Activated naive CD4-positive, alpha-beta T cell treated with anti-CD3 and anti-CD28 coated beads for 36 hours (primary cell): Measurements from ENCODE around the gene USP7. TPM values are rescaled to one million over a fixed set of nuclear protein-coding genes. Genes with fewer than 3 reads are reported as not detected.

Source experiments
- CTCF ChIA-PET: fragments of 350-600 bp; sonication (Branson Sonifier 250); formaldehyde crosslinking; loops from one replicate; lab custom pipeline; 2021; ENCODE audit warnings: antibody characterized with exemption; lab: Charles Lee
- DNase-seq: peaks from one replicate; pipeline ENCODE4 v3.0.0-alpha.2; 2020
- H3K27ac Mint-ChIP-seq: one replicate; pipeline ENCODE4 v1.8.0; 2021; ENCODE audit warnings: mild to moderate bottlenecking, mixed read lengths
- H3K27me3 Mint-ChIP-seq: one replicate; pipeline ENCODE4 v1.8.0; 2021; ENCODE audit warnings: low read depth, mixed read lengths
- H3K36me3 Mint-ChIP-seq: one replicate; pipeline ENCODE4 v1.8.0; 2021; ENCODE audit warnings: low read depth, mixed read lengths
- H3K4me1 Mint-ChIP-seq: one replicate; pipeline ENCODE4 v1.8.0; 2021; ENCODE audit warnings: low read depth, mixed read lengths
- H3K4me3 Mint-ChIP-seq: one replicate; pipeline ENCODE4 v1.8.0; 2021; ENCODE audit warnings: mild to moderate bottlenecking, moderate library complexity, mixed read lengths
- H3K9me3 Mint-ChIP-seq: one replicate; pipeline ENCODE4 v1.8.0; 2021; ENCODE audit warnings: mixed read lengths
- intact Hi-C: fragments of 100-400 bp; cut with micrococcal nuclease; formaldehyde crosslinking; loops from one replicate; pipeline ENCODE4 v1.15.1; 2023
- total RNA-seq, 2 experiments: library from RNA; stranded (reverse); gene quantifications; one replicate each; pipeline ENCODE4 v1.2.3, GENCODE V29; 2021

USP7 gene
- total RNA-seq, 2 experiments from 2014 or later = 155 to 163 TPM

- intact Hi-C loops = loop anchor here (1.0 to 5.0 kb wide), 8 partner anchors 68 to 1868 kb away; partner anchors contain the start of genes ABAT, HAPSTR1, METTL22 and PMM2
- no peaks in the 10 kb centered on the region for H3K9me3 Mint-ChIP-seq
- peak within 1 kb of the TSS; percentile 89 for H3K4me3 Mint-ChIP-seq
- H3K36me3 Mint-ChIP-seq = peaks cover 5% of the 10 kb centered on the region
- no peaks in the 10 kb centered on the region for H3K27me3 Mint-ChIP-seq
- DNase-seq = peak; percentile 81
- H3K4me1 Mint-ChIP-seq = peaks cover 36% of the 10 kb centered on the region
- peak within 1 kb of the TSS; percentile 83 for H3K27ac Mint-ChIP-seq
- CTCF ChIA-PET = interaction anchor here (0.9 to 5.4 kb wide), 5 partner anchors 12 to 270 kb away, joined by 3 to 36 read pairs (median 4); partner anchors contain the start of gene LITAFD
These were observed 95.1 kb downstream of the USP7 start, which contains the start of gene CARHSP1 for GRCh38 chr16:8868416-8869211. Gene CARHSP1, minus strand, starts transcription at chr16:8869006. Its CDS starts 9,678 bp downstream, at chr16:8859328.

- Mint-ChIP-seq H3K27ac (peak overlapping the region; percentile 83), H3K4me3 (peak overlapping the region; percentile 89), H3K36me3 (peaks cover 5% of the 10 kb centered on the region), H3K27me3 (no peaks in the 10 kb centered on the region), H3K4me1 (peaks cover 36% of the 10 kb centered on the region), H3K9me3 (no peaks in the 10 kb centered on the region)
- DNase-seq = peak; percentile 69
- CTCF ChIA-PET = interaction anchor here (1.4 to 5.4 kb wide), 3 partner anchors 12 to 271 kb away, joined by 4 to 36 read pairs (median 6); partner anchors contain the start of gene LITAFD
- intact Hi-C loops = loop anchor here (1.0 to 5.0 kb wide), 8 partner anchors 69 to 1869 kb away; partner anchors contain the start of genes ABAT, HAPSTR1, METTL22 and PMM2
These were observed 95.7 kb downstream of the USP7 start for GRCh38 chr16:8867932-8868415.

- Mint-ChIP-seq H3K4me1 (peaks cover 36% of the 10 kb centered on the region), H3K4me3 (peak overlapping the region; percentile 89), H3K36me3 (peaks cover 5% of the 10 kb centered on the region), H3K27ac (peak overlapping the region; percentile 83), H3K27me3 (no peaks in the 10 kb centered on the region), H3K9me3 (no peaks in the 10 kb centered on the region)
- CTCF ChIA-PET = interaction anchor here (1.5 to 5.4 kb wide), 2 partner anchors 13 to 272 kb away, joined by 6 to 36 read pairs; partner anchors contain the start of gene LITAFD
- intact Hi-C loops = loop anchor here (5.0 kb wide), 1 partner anchor 300 kb away; no protein-coding TSS in a partner anchor
- DNase-seq = peak; percentile 19
These were observed 96.3 kb downstream of the USP7 start for GRCh38 chr16:8867216-8867931.

- Mint-ChIP-seq H3K9me3 (no peaks in the 10 kb centered on the region), H3K4me3 (peak overlapping the region; percentile 89), H3K27ac (peak overlapping the region; percentile 83), H3K36me3 (peaks cover 5% of the 10 kb centered on the region), H3K27me3 (no peaks in the 10 kb centered on the region), H3K4me1 (peaks cover 36% of the 10 kb centered on the region)
- CTCF ChIA-PET = no interaction called here
- no peak for DNase-seq
- intact Hi-C loops = loop anchor here (5.0 kb wide), 1 partner anchor 300 kb away; no protein-coding TSS in a partner anchor
These were observed 96.9 kb downstream of the USP7 start for GRCh38 chr16:8866884-8867215.

- H3K27ac Mint-ChIP-seq = no peak overlapping the region
- CTCF ChIA-PET = no interaction called here
- H3K9me3 Mint-ChIP-seq = no peaks in the 10 kb centered on the region
- intact Hi-C loops = loop anchor here (5.0 kb wide), 1 partner anchor 299 kb away; no protein-coding TSS in a partner anchor
- H3K4me3 Mint-ChIP-seq = peak overlapping the region; percentile 57
- peaks cover 5% of the 10 kb centered on the region for H3K36me3 Mint-ChIP-seq
- peaks cover 36% of the 10 kb centered on the region for H3K4me1 Mint-ChIP-seq
- no peaks in the 10 kb centered on the region for H3K27me3 Mint-ChIP-seq
- DNase-seq = no peak
These were observed 97.4 kb downstream of the USP7 start for GRCh38 chr16:8866118-8866883.

GRCh38 chr16:8865145-8865882 is 98.4 kb downstream of the USP7 start:
- H3K4me3 Mint-ChIP-seq = no peak overlapping the region
- CTCF ChIA-PET = interaction anchor here (1.4 to 2.8 kb wide), 2 partner anchors 8 to 15 kb away, joined by 5 to 17 read pairs; no protein-coding TSS in a partner anchor
- no peak overlapping the region for H3K27ac Mint-ChIP-seq
- no peaks in the 10 kb centered on the region for H3K27me3 Mint-ChIP-seq
- DNase-seq = no peak
- no peaks in the 10 kb centered on the region for H3K9me3 Mint-ChIP-seq
- intact Hi-C loops = loop anchor here (5.0 kb wide), 1 partner anchor 298 kb away; no protein-coding TSS in a partner anchor
- H3K36me3 Mint-ChIP-seq = peaks cover 5% of the 10 kb centered on the region
- peaks cover 28% of the 10 kb centered on the region for H3K4me1 Mint-ChIP-seq

- Mint-ChIP-seq H3K4me1 (peaks cover 28% of the 10 kb centered on the region), H3K36me3 (peaks cover 5% of the 10 kb centered on the region), H3K27ac (no peak overlapping the region), H3K4me3 (no peak overlapping the region), H3K9me3 (no peaks in the 10 kb centered on the region), H3K27me3 (no peaks in the 10 kb centered on the region)
- intact Hi-C loops = loop anchor here (5.0 kb wide), 1 partner anchor 297 kb away; no protein-coding TSS in a partner anchor
- no peak for DNase-seq
- CTCF ChIA-PET = interaction anchor here (1.4 to 2.8 kb wide), 2 partner anchors 9 to 15 kb away, joined by 5 to 17 read pairs; no protein-coding TSS in a partner anchor
These were observed 99.1 kb downstream of the USP7 start for GRCh38 chr16:8864480-8865110.

GRCh38 chr16:8863594-8864424 is 99.9 kb downstream of the USP7 start:
- no peak for DNase-seq
- Mint-ChIP-seq H3K27ac (no peak overlapping the region), H3K4me3 (no peak overlapping the region), H3K9me3 (no peaks in the 10 kb centered on the region), H3K27me3 (no peaks in the 10 kb centered on the region), H3K4me1 (peaks cover 24% of the 10 kb centered on the region), H3K36me3 (peaks cover 8% of the 10 kb centered on the region)
- CTCF ChIA-PET = interaction anchor here (0.5 to 2.8 kb wide), 5 partner anchors 10 to 275 kb away, joined by 3 to 17 read pairs (median 4); no protein-coding TSS in a partner anchor
- intact Hi-C loops = no loop called here

- peaks cover 26% of the 10 kb centered on the region for H3K4me1 Mint-ChIP-seq
- no peak overlapping the region for H3K27ac Mint-ChIP-seq
These were observed 101.2 kb downstream of the USP7 start for GRCh38 chr16:8862309-8863130.

More at GRCh38 chr16:8862309-8863130, 101.2 kb downstream of the USP7 start:
- CTCF ChIA-PET = interaction anchor here (1.2 to 2.8 kb wide), 2 partner anchors 11 to 19 kb away, joined by 4 to 17 read pairs; partner anchors contain the start of gene LITAFD
- DNase-seq = no peak
- H3K9me3 Mint-ChIP-seq = no peaks in the 10 kb centered on the region
- intact Hi-C loops = no loop called here
- H3K36me3 Mint-ChIP-seq = peaks cover 16% of the 10 kb centered on the region
- H3K4me3 Mint-ChIP-seq = no peak overlapping the region
- no peaks in the 10 kb centered on the region for H3K27me3 Mint-ChIP-seq
